DMS114 treated with DMSO at 0.1 percent for 48 hours (cell line): ENCODE data around the gene PP2D1.
A peak's percentile ranks its signal among the peaks of the same experiment; 100 is the strongest.
"Not testable (repeated sequence)": the region's sequence is repeated elsewhere in the genome, so short reads cannot be mapped to it uniquely, and the experiment has no call there.

Experiments used
- DNase-seq: peaks from one replicate; lab custom pipeline; 2025; ENCODE audit not compliant: unreplicated experiment; lab: John Stamatoyannopoulos, UW

Gene PP2D1

GRCh38 chr3:20040548-20041196 lies 28.6 kb upstream of the PP2D1 start:
- DNase-seq: no peak

- DNase-seq: peak; percentile 34
These were observed 27.9 kb upstream of the PP2D1 start, which contains the start of gene KAT2B for GRCh38 chr3:20039765-20040547. Gene KAT2B (plus strand): TSS chr3:20040446. CDS start chr3:20040478, 32 bp downstream.

GRCh38 chr3:20039466-20039764 lies 27.4 kb upstream of the PP2D1 start:
- no peak for DNase-seq

- no peak for DNase-seq
These were observed 26.8 kb upstream of the PP2D1 start for GRCh38 chr3:20038699-20039465.

- no peak for DNase-seq
These were observed 25.4 kb upstream of the PP2D1 start for GRCh38 chr3:20037255-20037996.

GRCh38 chr3:20035019-20035418 lies 23.0 kb upstream of the PP2D1 start:
- DNase-seq: no peak

GRCh38 chr3:20031939-20032338 lies 19.9 kb upstream of the PP2D1 start:
- DNase-seq: not testable (repeated sequence)

GRCh38 chr3:20028905-20029331 lies 16.9 kb upstream of the PP2D1 start:
- no peak for DNase-seq

GRCh38 chr3:20027136-20027535 lies 15.1 kb upstream of the PP2D1 start:
- DNase-seq: no peak

- no peak for DNase-seq
These were observed 11.8 kb upstream of the PP2D1 start for GRCh38 chr3:20023623-20024405.

GRCh38 chr3:20022954-20023622 lies 11.0 kb upstream of the PP2D1 start:
- DNase-seq: no peak

- DNase-seq: not testable (repeated sequence)
These were observed 4.0 kb upstream of the PP2D1 start for GRCh38 chr3:20016076-20016475.

GRCh38 chr3:20015525-20015924 lies 3.5 kb upstream of the PP2D1 start:
- no peak for DNase-seq

- DNase-seq: no peak
These were observed 1.3 kb upstream of the PP2D1 start for GRCh38 chr3:20013396-20013795.

- DNase-seq: no peak
These were observed 3.4 kb downstream of the PP2D1 start for GRCh38 chr3:20008646-20009045.

- DNase-seq: no peak
These were observed 4.1 kb downstream of the PP2D1 start for GRCh38 chr3:20007960-20008359.

- DNase-seq: no peak
These were observed 10.1 kb downstream of the PP2D1 start for GRCh38 chr3:20001932-20002331.

GRCh38 chr3:19997502-19997901 lies 14.6 kb downstream of the PP2D1 start:
- no peak for DNase-seq

GRCh38 chr3:19994796-19995195 lies 17.3 kb downstream of the PP2D1 start:
- no peak for DNase-seq

- not testable (repeated sequence) for DNase-seq
These were observed 23.2 kb downstream of the PP2D1 start for GRCh38 chr3:19988904-19989303.
